ENCODE measurements around the gene PLD5.

DNA sequence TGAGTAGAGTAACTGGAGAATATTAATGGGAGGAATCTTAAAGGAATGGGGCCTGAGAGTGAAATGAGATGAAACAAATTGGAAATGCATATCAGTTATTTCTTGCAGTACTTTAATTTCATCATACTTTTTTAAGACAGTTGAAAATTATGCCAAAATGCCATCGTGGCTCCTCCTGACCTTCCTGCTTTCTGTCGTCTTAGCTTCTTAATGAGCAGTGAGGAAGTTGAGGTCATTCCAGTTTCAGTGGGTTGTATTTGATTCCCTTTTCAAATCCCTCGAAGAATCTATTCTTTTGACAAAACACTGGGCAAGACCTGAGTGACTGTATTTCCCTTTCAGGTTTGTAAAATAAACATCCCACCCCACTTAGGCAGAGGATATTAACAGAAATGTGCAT lies 390.7 kb downstream of the PLD5 start:
- no peak for TF ChIP-seq POLR2AphosphoS5 (IDR thresholded peaks at IDR 0.05; ENCODE audit: low read depth, low read length)
- no peak for TF ChIP-seq POLR2A (IDR thresholded peaks at IDR 0.05; ENCODE audit: low read depth, low read length)
- no peak for TF ChIP-seq TAF1 (IDR thresholded peaks at IDR 0.05; ENCODE audit: borderline replicate concordance, low read depth, low read length)
